ENCODE results near the gene MED27. TPM values are rescaled to one million over a fixed set of nuclear protein-coding genes. Genes with fewer than 3 reads are reported as not detected.

MED27 gene
- total RNA-seq, 1 donor from 2014 or later = 45.0 TPM

- Mint-ChIP-seq H3K4me3 (ENCODE audit: unreplicated experiment) (no peak overlapping the region), H3K27ac (ENCODE audit: unreplicated experiment) (no peak overlapping the region), H3K9me3 (ENCODE audit: unreplicated experiment) (no peaks in the 10 kb centered on the region), H3K4me1 (ENCODE audit: low read depth, unreplicated experiment) (peaks cover 26% of the 10 kb centered on the region), H3K27me3 (ENCODE audit: unreplicated experiment) (no peaks in the 10 kb centered on the region), H3K36me3 (ENCODE audit: unreplicated experiment) (no peaks in the 10 kb centered on the region)
- TF ChIP-seq CTCF (IDR thresholded peaks at IDR 0.05; ENCODE audit: partially characterized antibody, unreplicated experiment) = no peak
- DNase-seq = no peak
These were observed 119.8 kb downstream of the MED27 start for GRCh38 chr9:131959887-131960286.

GRCh38 chr9:131959056-131959455 lies 120.6 kb downstream of the MED27 start:
- no peak for TF ChIP-seq CTCF (IDR thresholded peaks at IDR 0.05; ENCODE audit: partially characterized antibody, unreplicated experiment)
- H3K9me3 Mint-ChIP-seq (ENCODE audit: unreplicated experiment) = no peaks in the 10 kb centered on the region
- no peaks in the 10 kb centered on the region for H3K36me3 Mint-ChIP-seq (ENCODE audit: unreplicated experiment)
- peaks cover 26% of the 10 kb centered on the region for H3K4me1 Mint-ChIP-seq (ENCODE audit: low read depth, unreplicated experiment)
- DNase-seq = no peak
- no peak overlapping the region for H3K4me3 Mint-ChIP-seq (ENCODE audit: unreplicated experiment)
- H3K27me3 Mint-ChIP-seq (ENCODE audit: unreplicated experiment) = no peaks in the 10 kb centered on the region
- no peak overlapping the region for H3K27ac Mint-ChIP-seq (ENCODE audit: unreplicated experiment)

DNA sequence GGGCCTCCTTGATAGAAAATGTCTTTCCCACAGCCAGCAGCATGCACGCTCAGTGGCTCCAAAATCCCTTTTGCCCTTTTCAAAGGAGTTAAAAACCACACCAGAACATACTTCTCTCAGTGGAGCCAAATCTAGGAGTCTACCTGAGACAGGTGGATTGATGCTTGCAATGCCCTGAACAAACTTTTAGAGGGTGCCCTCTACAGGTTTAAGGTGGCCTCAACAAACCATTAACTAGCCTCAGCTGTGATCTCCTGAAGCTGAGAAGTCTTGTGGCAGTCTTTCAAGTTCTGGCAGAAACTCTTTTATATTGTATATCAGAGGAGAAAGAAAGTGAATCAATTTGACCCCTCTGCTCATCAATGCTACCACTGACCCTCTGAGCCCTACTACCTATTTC lies 125.4 kb downstream of the MED27 start:
- no peaks in the 10 kb centered on the region for H3K36me3 Mint-ChIP-seq (ENCODE audit: unreplicated experiment)
- H3K27me3 Mint-ChIP-seq (ENCODE audit: unreplicated experiment) = peaks cover 3% of the 10 kb centered on the region
- peak; percentile 27 for TF ChIP-seq CTCF (IDR thresholded peaks at IDR 0.05; ENCODE audit: partially characterized antibody, unreplicated experiment)
- H3K4me1 Mint-ChIP-seq (ENCODE audit: low read depth, unreplicated experiment) = peaks cover 10% of the 10 kb centered on the region
- H3K4me3 Mint-ChIP-seq (ENCODE audit: unreplicated experiment) = no peak overlapping the region
- no peaks in the 10 kb centered on the region for H3K9me3 Mint-ChIP-seq (ENCODE audit: unreplicated experiment)
- no peak for DNase-seq
- H3K27ac Mint-ChIP-seq (ENCODE audit: unreplicated experiment) = no peak overlapping the region

GRCh38 chr9:131951905-131952304 lies 127.8 kb downstream of the MED27 start:
- TF ChIP-seq CTCF (IDR thresholded peaks at IDR 0.05; ENCODE audit: partially characterized antibody, unreplicated experiment) = no peak
- Mint-ChIP-seq H3K4me3 (ENCODE audit: unreplicated experiment) (no peak overlapping the region), H3K27me3 (ENCODE audit: unreplicated experiment) (peaks cover 3% of the 10 kb centered on the region), H3K9me3 (ENCODE audit: unreplicated experiment) (no peaks in the 10 kb centered on the region), H3K4me1 (ENCODE audit: low read depth, unreplicated experiment) (peaks cover 14% of the 10 kb centered on the region), H3K27ac (ENCODE audit: unreplicated experiment) (no peak overlapping the region), H3K36me3 (ENCODE audit: unreplicated experiment) (no peaks in the 10 kb centered on the region)
- peak; percentile 33 for DNase-seq

DNA sequence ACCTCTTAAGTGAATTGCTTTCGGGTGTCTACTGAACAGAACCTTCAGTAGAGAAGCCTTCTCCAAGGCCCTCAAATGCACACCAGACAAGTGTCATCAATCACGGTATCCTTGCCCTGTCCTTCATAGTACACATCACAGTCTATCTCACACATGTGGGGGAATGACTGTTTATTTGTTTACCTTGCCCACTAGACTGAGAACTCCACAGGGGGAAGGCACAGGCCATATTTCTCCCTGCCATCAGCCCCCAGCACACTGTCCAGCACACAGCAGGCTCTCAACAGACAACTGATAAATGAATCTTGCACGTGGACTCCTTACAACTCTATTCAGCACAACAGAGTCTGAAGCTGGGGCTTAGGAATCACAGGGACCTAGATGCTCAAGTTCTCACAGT lies 128.5 kb downstream of the MED27 start:
- H3K4me3 Mint-ChIP-seq (ENCODE audit: unreplicated experiment) = no peak overlapping the region
- no peak for TF ChIP-seq CTCF (IDR thresholded peaks at IDR 0.05; ENCODE audit: partially characterized antibody, unreplicated experiment)
- no peaks in the 10 kb centered on the region for H3K36me3 Mint-ChIP-seq (ENCODE audit: unreplicated experiment)
- peaks cover 1% of the 10 kb centered on the region for H3K9me3 Mint-ChIP-seq (ENCODE audit: unreplicated experiment)
- H3K4me1 Mint-ChIP-seq (ENCODE audit: low read depth, unreplicated experiment) = peaks cover 11% of the 10 kb centered on the region
- peaks cover 3% of the 10 kb centered on the region for H3K27me3 Mint-ChIP-seq (ENCODE audit: unreplicated experiment)
- no peak for DNase-seq
- no peak overlapping the region for H3K27ac Mint-ChIP-seq (ENCODE audit: unreplicated experiment)

All from glutamatergic neuron (in vitro differentiated cells).